H1 (cell line): ENCODE measurements around the gene PHF3. TPM values are rescaled to one million over a fixed set of nuclear protein-coding genes. Genes with fewer than 3 reads are reported as not detected.

Experiments used
- ASH2L ChIP-seq: fragments of 200-600, 300-600 bp; sonication (generic); IDR thresholded peaks from one replicate; pipeline ENCODE4 v1.7.1; 2017; ENCODE audit warnings: low read length
- CEBPB ChIP-seq: IDR thresholded peaks from 2 replicates; pipeline ENCODE4 v1.6.1; 2012; ENCODE audit warnings: low read depth, low read length
- CHD1 ChIP-seq: IDR thresholded peaks from 2 replicates; pipeline ENCODE4 v1.6.1; 2012; ENCODE audit warnings: low read depth, low read length, improper control_type of control experiment
- FOSL1 ChIP-seq: IDR thresholded peaks from 2 replicates; pipeline ENCODE4 v1.6.1; 2011; ENCODE audit warnings: mild to moderate bottlenecking, low read depth, low read length, moderate library complexity; ENCODE audit not compliant: insufficient read depth
- SIN3A ChIP-seq, 2 experiments: IDR thresholded peaks in 1 of 2; conservative IDR thresholded peaks in 1 of 2; 2 replicates each; pipeline ENCODE4 v1.6.1; 2011 to 2012; ENCODE audit warnings: low read length in 2 of 2, improper control_type of control experiment in 1 of 2, low read depth in 1 of 2, mild to moderate bottlenecking in 1 of 2
- TBP ChIP-seq: IDR thresholded peaks from 2 replicates; pipeline ENCODE4 v1.6.1; 2011; ENCODE audit warnings: low read depth, low read length, improper control_type of control experiment
- polyA plus RNA-seq, 7 experiments: library from polyadenylated mRNA; depleted of rRNA in 3 of 7; stranded (reverse) in 5 of 7; unstranded in 2 of 7; fragments of >200 nt in 5 of 7; fragments of 200-250 nt in 2 of 7; gene quantifications; 1 replicate in 5 of 7; 2 replicates in 1 of 7; 4 replicates in 1 of 7; pipeline versions ENCODE4 v1.2.1 to v1.2.3, GENCODE V29; 2011 to 2013; ENCODE audit warnings: missing spikeins in 2 of 7, mixed read lengths in 2 of 7
- total RNA-seq: library from RNA; stranded (reverse); fragmentation: NEBNext Ultra II Directional; extraction: Animal tissue kit (Norgen Biotek cat#: 25700); gene quantifications from 2 replicates; pipeline ENCODE4 v1.2.1, GENCODE V29; 2021
- TF ChIP-seq, protein P1 (sequence below): fragments of 300-600 bp; sonication (generic); IDR thresholded peaks from 2 replicates; pipeline ENCODE4 v1.7.1; 2012; ENCODE audit warnings: low read length, moderate library complexity, mild to moderate bottlenecking, inconsistent platforms; ENCODE audit not compliant: insufficient replicate concordance

PHF3 gene
- total and polyA plus RNA-seq, 2 of the 8 experiments (the other 6 are each of a cell fraction or from before 2014, with no cell fraction given): 10.1 to 69.3 TPM

DNA sequence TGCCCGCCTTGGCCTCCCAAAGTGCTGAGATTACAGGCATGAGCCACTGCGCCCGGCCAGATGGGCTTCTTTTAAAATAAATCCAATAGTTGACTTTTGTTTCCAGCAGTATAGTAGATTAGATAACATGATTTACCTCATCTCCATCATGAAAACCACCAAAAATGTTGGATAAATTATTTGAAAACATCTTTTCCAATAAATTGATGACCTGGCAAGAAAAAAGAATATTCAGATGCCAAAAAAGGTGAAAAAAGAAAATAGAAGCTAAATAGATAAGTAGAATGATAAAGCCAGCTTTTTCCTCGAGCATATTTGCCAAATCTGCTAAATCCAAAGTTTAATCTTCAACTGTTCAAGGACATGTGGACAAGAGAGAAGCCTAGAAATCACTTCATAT, 109.2 kb downstream of the PHF3 start (continued):
- TF ChIP-seq ASH2L: no peak
- no peak for TF ChIP-seq CHD1
- no peak for TF ChIP-seq SIN3A (conservative IDR thresholded peaks at IDR 0.05 in 1 of 2, IDR thresholded peaks at IDR 0.05 in 1 of 2; ENCODE audit: low read depth in 1 of 2, low read length in 2 of 2)
- TF ChIP-seq CEBPB: no peak
- TF ChIP-seq, protein P1, sequence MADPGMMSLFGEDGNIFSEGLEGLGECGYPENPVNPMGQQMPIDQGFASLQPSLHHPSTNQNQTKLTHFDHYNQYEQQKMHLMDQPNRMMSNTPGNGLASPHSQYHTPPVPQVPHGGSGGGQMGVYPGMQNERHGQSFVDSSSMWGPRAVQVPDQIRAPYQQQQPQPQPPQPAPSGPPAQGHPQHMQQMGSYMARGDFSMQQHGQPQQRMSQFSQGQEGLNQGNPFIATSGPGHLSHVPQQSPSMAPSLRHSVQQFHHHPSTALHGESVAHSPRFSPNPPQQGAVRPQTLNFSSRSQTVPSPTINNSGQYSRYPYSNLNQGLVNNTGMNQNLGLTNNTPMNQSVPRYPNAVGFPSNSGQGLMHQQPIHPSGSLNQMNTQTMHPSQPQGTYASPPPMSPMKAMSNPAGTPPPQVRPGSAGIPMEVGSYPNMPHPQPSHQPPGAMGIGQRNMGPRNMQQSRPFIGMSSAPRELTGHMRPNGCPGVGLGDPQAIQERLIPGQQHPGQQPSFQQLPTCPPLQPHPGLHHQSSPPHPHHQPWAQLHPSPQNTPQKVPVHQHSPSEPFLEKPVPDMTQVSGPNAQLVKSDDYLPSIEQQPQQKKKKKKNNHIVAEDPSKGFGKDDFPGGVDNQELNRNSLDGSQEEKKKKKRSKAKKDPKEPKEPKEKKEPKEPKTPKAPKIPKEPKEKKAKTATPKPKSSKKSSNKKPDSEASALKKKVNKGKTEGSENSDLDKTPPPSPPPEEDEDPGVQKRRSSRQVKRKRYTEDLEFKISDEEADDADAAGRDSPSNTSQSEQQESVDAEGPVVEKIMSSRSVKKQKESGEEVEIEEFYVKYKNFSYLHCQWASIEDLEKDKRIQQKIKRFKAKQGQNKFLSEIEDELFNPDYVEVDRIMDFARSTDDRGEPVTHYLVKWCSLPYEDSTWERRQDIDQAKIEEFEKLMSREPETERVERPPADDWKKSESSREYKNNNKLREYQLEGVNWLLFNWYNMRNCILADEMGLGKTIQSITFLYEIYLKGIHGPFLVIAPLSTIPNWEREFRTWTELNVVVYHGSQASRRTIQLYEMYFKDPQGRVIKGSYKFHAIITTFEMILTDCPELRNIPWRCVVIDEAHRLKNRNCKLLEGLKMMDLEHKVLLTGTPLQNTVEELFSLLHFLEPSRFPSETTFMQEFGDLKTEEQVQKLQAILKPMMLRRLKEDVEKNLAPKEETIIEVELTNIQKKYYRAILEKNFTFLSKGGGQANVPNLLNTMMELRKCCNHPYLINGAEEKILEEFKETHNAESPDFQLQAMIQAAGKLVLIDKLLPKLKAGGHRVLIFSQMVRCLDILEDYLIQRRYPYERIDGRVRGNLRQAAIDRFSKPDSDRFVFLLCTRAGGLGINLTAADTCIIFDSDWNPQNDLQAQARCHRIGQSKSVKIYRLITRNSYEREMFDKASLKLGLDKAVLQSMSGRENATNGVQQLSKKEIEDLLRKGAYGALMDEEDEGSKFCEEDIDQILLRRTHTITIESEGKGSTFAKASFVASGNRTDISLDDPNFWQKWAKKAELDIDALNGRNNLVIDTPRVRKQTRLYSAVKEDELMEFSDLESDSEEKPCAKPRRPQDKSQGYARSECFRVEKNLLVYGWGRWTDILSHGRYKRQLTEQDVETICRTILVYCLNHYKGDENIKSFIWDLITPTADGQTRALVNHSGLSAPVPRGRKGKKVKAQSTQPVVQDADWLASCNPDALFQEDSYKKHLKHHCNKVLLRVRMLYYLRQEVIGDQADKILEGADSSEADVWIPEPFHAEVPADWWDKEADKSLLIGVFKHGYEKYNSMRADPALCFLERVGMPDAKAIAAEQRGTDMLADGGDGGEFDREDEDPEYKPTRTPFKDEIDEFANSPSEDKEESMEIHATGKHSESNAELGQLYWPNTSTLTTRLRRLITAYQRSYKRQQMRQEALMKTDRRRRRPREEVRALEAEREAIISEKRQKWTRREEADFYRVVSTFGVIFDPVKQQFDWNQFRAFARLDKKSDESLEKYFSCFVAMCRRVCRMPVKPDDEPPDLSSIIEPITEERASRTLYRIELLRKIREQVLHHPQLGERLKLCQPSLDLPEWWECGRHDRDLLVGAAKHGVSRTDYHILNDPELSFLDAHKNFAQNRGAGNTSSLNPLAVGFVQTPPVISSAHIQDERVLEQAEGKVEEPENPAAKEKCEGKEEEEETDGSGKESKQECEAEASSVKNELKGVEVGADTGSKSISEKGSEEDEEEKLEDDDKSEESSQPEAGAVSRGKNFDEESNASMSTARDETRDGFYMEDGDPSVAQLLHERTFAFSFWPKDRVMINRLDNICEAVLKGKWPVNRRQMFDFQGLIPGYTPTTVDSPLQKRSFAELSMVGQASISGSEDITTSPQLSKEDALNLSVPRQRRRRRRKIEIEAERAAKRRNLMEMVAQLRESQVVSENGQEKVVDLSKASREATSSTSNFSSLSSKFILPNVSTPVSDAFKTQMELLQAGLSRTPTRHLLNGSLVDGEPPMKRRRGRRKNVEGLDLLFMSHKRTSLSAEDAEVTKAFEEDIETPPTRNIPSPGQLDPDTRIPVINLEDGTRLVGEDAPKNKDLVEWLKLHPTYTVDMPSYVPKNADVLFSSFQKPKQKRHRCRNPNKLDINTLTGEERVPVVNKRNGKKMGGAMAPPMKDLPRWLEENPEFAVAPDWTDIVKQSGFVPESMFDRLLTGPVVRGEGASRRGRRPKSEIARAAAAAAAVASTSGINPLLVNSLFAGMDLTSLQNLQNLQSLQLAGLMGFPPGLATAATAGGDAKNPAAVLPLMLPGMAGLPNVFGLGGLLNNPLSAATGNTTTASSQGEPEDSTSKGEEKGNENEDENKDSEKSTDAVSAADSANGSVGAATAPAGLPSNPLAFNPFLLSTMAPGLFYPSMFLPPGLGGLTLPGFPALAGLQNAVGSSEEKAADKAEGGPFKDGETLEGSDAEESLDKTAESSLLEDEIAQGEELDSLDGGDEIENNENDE: no peak
- TF ChIP-seq FOSL1: no peak
- no peak for TF ChIP-seq TBP
